Hematopoietic multipotent progenitor cell treated with erythropoietin and hydrocortisone succinate and interleukin-3 and kit ligand, for 4 days (in vitro differentiated cells): Measurements from ENCODE around the gene RFPL2.
"Not testable (repeated sequence)": the region's sequence is repeated elsewhere in the genome, so short reads cannot be mapped to it uniquely, and the experiment has no call there.

ENCODE experiments used
- DNase-seq: peaks from one replicate; pipeline ENCODE4 v3.0.0-alpha.2; 2015

Gene RFPL2

DNA sequence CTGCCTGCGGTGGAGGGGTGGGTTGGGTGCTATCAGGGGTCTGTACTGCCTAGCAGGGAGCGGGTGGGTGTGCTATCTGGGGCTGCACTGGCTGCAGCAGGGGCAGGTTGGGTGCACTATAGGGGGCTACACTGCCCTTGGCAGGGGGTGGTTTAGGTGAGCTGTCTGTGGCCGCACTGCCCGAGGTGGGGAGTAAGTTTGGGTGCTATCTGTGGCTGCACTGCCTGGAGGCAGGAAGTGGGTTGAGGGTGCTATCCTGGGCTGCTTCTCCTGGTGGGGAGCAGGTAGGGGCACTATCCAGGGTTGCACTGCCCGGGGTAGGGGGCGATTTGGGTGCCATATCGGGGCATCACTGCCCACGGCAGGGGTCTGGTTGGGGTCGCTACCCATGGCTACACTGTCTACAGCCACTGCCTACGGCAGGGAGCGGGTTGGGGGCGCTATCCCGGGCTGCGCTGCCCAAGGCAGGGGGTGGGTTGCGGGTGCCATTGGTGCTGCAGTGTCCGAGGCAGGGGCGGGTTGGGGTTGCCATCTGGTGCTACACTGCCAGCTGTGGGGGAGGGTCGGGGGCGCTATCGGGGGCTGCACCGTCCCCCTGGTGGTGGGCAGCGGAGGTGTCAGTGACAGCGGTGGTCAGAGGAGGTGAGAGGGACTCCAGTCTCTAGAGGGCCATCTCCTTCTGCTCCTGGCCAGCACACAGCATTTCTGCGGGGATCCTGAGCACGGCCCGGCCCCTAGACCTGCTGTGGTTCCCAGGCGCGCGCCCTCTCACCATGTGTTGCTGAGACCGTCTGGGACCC lies 1.3 kb upstream of the RFPL2 start:
- DNase-seq: no peak

DNA sequence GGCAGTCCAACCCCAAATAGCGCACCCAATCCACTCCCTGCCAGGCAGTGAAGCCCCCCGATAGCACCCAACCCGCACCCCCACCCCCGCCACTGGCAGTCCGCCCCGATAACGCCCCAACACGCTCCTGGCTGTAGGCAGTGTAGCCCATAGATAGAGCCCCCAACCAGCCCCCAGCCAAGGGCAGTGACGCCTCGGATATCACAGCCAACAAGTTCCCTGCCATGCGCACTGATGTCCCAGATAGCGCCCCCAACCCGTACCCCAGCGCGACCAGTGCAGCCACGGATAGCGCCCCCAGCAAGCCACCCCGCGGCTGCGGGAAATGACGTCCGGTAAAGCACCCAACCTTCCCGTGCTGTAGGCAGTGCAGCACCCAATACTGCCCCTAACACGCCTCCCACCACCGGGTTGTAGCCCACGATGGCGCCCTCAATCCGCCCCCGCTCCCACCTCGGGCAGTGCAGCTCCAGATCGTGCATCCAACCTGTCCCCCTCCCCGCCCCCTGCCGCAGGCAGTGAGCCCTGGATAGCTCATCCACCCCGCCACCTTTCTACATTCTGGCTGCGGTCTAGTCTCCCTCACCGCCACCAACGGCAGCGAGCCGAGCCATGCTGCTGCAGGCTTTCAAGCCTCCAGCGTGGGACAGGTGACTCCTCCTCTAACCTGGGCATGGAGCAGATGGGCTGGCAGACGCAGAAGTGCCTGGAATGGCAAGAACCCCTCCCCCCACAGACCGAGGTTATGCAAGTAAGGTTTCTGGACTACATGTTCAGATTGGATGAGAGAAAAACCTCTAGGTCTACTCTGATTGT lies 625 bp downstream of the RFPL2 start:
- DNase-seq: peak; percentile 6

DNA sequence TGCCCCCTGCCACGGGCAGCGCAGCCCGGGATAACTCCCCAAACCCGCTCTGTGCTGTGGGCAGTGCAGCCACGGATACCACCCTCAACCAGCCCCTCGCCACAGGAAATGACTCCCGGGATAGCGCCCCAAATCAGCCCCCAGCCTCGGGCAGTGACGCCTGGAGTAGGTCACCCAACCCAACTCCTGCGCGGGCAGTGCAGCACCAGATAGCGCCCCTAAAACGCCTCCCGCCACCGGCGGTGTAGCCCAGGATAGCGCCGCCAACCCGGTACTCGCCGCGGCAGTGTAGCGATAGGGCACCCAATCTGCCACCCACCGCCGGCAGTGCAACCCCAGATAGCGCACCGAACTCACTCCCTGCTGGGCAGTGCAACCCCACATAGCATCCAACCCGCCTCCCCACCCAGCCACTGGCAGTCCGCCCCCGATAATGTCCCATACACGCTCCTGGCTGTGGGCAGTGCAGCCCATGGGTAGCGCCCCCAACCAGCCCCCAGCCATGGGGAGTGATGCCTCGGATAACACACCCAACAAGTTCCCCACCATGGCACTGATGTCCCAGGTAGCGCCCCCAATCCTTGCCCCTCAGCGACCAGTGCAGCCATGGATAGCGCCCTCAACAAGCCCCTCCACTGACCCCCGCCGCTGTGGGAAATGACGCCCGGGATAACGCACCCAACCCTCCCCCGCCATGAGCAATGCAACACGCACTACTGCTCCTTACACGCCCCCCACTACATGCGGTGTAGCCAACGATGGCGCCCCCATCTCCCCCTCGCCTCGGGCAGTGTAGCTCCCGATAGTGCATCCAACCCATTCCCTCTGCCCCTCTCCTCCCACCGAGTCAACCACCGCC lies 1.5 kb downstream of the RFPL2 start:
- DNase-seq: peak; percentile 71

DNA sequence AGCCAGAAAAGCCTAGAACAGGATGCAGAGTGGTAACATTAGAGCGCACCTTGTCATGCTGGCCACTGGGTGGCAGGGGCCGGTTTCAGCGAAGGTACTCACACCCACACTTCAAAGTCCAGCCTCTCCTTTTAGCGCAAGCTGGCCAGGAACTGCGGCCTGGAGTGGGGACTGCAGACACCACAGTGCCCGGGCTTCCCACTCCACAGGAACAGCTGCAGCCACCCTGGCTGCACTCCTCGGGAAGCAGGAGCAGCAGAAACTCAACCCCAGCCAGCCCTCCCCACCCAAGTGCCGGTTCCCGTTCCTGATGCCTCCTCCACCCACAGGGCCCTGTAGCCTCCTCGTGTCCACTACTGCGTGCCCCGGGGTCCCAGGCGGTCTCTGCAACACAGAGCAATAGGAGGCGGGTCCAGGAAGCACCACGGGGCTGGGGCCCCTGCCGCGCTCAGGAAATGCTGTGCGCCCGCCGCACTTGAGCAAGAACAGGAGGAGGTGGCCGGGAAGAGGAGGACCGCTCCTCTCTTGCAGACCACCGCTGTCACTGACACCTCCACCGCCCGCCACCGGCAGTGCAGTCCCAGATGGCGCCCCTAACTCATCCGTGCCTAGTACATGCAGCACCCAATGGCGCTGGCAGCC lies 2.2 kb downstream of the RFPL2 start:
- peak; percentile 69 for DNase-seq

DNA sequence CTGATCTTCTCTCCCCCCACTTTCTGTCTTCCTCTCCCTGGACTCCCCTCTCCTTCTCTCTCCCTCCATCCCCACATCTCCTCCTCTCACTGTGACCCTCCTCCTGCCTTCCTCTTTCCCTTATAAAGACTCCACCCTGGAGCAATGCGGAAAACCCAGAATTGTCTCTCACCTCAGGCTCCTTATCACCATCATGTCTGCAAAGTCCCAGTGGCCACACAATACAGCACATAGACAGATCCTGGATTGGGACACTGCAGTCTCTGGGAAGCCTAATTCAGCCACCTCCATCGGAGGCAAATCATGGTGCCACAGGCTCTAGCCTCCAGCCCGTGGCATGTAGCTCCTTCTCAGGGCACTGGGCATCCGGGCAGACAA lies 2.7 kb downstream of the RFPL2 start:
- no peak for DNase-seq

DNA sequence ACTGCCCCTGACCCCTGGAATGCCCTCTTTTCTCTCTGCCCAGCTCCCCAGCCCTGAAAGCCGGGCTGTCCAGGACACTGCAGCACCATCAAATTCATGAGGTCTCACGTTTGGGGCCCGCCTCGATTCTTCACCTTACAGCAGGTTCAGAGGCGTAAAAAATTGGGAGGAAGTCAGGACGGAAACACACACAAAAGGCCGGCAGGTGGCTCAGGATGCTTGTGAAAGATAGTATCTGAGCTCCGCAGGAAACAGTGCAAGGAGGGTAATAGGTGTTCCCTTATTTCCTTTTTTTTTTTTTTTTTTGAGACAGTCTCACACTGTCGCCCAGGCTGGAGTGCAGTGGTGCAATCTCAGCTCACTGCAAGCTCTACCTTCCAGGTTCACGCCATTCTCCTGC lies 4.1 kb downstream of the RFPL2 start:
- DNase-seq: no peak

DNA sequence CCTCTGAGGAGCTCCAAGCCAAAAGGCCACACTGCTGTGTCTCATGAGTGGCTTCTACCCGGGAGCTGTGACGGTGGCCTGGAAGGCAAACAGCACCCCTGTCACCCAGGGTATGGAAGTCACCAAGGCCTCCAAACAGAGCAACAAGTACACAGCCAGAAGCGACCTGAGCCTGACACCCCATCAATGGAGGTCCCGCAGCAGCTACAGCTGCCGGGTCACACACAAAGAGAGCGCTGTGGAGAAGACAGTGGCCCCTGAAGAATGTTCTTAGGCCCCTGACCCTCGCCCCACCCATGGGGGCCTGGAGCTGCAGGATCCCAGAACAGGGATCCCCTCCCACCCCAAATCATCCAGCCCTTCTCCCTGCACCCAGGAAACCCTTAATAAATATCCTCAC lies 4.9 kb downstream of the RFPL2 start:
- DNase-seq: no peak

DNA sequence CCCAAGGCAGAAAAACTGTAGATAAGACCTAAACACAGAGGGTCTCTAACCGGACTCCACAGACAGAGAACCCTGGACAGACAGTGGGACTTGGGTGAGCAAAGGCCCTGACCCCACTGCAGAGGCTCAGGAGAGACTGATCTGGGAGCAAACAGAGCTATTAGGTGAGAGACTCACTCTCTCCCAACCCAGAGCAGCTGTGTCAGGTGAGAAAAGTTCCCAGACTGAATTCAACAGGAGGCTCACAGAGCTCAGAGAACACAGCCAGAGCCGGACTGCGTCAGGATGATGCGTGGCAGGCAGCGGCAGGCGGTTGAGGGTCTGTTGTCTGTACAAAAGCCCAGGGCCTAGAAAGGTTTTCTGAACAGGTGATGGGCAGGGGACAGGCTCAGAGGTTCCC lies 5.5 kb downstream of the RFPL2 start:
- no peak for DNase-seq

DNA sequence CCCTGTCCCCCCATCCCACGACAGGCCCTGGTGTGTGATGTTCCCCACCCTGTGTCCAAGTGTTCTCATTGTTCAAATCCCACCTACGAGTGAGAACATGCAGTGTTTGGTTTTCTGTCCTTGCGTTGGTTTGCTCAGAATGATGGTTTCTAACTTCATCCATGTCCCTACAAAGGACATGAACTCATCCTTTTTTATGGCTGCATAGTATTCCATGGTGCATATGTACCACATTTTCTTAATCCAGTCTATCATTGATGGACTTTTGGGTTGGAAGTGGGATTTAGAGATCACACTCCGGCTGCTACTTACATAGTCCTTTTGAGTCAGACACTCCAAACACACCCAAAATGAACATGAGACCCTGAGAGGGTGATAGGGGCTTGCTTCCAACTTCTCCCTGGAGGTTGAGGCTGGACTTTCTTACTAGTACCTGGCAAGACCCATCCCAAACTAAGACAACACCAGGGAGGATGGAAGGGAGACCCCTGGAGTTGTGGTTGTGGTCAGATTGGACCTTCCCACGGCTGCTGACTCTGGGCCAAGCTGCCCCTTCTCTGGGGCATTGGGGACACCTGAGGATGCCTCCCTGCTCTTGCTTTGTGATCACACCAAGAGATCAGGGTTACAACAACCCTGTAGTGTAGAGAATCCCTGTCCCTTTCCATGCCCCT lies 7.2 kb downstream of the RFPL2 start:
- not testable (repeated sequence) for DNase-seq

DNA sequence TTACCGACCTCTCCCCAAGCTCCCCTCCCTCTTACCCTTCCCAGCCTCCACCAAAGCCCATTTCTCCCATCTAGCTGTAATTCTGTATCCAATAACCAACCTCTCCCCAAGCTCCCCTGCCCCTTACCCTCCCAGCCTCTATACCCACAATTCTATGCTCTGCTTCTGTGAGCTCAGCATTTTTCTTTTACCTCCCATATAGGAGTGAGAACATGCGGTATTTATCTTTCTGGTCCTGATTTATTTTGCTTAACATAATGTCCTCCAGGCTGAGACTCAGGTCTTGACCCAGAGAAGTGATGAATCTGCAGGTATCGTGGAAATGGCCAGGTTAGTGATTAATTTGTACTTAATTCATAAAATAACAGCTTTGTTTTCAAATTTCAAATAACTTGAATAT lies 9.0 kb downstream of the RFPL2 start:
- DNase-seq: not testable (repeated sequence)

DNA sequence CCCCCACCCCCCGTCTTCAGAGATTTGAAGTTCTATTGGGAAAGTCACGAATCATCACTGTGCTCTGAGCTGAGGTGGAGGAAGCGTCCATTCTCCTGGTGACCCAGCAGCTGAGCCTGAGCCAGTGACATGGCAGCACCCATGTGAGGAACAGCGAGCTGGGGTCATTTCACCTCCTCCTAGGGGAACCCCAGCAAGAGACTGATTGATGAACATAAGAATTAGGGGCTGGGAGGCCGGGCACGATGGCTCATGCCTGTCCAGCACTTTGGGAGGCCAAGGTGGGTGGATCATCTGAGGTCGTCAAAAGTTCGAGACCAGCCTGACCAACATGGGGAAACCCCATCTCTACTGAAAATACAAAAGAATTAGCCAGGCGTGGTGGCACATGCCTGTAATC lies 11.5 kb downstream of the RFPL2 start:
- DNase-seq: not testable (repeated sequence)

DNA sequence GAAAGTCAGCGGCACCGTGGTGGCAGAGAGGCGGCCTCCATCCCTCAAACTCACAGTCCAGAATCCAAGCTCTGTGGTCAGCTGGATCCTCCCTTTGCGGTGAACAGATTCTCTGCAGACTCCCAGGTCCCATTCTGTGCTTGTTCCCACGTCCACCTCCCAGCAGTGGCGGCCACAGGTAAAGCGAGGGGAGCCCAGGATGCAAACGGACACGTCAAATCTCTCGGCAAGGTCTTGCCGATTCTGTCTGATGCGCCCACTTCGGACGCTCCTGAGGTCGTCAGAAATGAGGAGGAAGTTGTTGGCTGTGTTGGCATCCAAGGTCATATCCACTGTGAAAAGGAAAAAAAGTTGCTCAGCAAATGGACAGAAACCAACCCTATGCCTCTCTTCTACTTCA lies 13.9 kb downstream of the RFPL2 start:
- not testable (repeated sequence) for DNase-seq

DNA sequence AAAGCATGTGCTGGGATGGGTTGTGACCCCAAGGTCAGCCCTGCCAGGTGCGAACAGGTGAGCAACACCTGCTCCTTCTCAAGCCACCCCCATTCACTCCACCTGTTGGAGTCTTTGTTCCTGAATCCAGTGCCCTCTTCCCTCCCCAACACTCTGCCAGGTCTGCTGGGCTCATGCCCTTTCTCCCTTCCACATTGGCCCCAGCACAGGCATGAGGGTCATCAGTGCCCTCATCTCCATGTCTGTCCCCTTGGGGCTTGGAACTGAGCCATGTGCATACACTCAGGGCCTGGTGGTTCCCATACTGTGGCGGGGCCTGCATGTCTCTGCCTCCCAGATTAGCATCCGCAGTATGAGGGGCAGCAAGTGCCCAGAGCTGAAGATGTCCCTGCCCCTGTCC lies 19.1 kb downstream of the RFPL2 start:
- no peak for DNase-seq

DNA sequence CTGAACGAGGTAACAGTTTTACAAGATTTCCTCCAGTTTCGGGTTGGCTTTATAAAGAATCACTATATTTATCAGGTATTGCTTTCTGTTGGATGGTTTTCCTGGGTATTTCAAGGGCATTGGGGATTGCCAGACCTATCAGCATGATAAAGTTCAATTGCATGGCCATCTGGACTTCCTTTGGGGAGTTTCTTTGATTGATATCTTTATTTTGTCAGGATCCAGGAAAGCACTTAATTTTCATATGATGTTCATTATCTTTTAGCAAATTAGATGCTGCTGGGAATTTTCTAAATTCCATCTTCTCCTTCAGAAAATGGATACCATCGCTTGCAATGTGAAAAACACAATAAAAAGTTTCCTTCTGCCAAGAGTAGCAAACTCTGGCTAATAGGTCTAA lies 21.2 kb downstream of the RFPL2 start:
- DNase-seq: no peak

DNA sequence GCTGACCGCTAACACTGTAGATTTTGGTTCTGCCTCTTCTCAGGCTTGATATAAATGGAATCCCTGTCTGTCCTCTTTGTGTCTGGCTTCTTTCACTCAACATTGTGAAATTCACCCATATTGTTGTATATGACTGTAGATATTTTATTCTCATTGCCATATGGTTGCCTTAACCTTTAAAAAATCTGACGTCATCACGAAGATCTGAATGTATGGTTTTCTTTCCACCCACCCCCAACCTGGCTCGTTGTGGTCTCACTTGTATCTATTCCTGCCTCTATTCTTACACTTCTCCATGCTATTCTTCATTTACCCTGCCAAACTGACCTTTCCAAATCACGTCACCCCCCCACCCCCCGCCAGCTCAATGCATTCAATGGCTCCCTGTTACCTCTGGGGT lies 23.8 kb downstream of the RFPL2 start:
- no peak for DNase-seq

DNA sequence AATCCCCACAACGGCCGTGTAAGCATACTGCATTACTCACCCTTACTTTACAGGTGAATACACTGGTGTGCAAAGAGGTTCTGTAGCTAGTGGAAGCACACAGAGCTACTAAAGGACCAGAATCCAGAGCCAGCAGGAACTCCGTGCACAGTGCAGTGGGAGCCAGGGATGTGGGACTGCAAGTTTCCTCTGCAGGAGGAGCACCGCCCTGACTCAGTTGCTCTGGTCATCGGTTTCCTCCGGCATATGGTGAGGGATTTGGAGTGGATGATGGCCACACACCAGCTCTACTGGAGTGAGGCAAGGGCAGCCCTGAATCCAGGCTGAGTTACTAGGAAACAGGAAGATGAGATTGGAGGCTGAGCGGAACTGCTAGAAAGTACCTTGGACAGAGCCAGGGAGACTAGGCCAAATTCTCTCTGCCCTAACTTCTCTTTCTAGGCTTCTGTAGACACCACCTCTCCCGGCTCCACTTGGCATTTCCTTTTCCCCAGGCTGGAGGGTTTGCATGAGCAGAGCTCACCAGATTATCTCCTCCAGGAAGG lies 27.6 kb downstream of the RFPL2 start:
- peak; percentile 13 for DNase-seq

DNA sequence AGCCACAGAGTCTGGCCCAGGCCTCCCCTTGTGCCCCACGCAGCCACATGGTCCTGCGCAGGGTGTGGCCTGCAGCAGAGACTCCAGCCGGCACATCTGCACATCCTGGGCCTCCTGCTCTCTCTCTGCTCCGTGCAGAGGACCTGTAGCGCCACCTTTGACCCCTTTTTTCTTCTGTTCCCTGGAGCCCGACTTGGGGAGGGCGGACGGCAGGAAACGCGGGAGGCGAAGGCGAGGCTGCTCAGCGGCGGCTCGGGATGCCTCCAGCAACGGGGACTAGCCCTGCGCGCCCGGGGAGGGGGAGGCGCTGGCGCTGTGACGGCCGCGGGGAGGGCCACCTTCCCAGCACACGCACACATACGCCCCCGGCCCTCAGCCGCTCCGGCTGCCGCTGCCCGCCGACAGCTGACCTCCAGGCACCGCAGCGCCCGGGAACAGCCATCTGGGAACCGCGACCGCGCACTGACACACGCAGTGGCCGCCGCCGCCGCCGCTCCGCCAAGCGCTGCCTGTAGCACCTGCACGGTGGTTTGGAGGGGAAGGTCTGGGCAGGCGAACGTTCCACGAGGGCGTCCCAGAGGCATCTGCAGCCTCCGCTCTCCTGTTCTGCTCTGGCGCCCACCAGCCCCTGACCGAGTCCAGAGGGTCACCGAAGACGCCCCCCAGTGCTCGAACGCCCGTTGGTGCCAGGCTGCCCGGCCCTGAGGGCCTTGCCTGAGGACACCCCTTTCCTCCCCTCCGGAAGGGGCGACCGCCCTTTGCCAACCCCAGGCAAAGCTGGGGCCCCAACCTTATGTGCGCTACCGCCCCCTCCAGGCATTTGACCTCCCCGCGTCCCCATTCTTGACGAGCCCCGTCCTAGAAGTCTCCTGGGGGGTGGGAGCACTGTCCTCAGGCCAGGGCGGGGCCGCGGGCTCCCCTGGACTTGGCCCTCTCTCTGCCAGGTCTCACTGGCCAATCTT lies 28.9 kb downstream of the RFPL2 start:
- no peak for DNase-seq

DNA sequence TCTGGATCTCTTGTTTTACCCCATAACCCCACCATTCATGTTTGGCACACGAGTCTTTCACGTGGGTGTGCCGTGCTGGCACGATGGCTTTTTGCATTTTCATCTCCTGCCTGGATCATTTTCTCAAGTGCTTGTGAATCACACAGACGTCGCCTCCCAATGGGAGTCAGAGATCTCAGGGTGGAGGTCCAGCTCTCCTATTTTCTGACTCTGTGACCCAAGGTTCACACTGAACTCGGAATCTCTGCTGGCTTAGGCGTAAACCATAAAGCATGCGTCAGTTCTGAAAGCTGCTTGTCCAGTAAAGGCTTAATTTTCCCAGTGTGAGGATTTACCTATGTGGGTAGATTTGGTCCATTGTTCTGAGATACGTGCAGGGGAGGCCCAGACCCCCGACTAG lies 29.8 kb downstream of the RFPL2 start:
- no peak for DNase-seq

DNA sequence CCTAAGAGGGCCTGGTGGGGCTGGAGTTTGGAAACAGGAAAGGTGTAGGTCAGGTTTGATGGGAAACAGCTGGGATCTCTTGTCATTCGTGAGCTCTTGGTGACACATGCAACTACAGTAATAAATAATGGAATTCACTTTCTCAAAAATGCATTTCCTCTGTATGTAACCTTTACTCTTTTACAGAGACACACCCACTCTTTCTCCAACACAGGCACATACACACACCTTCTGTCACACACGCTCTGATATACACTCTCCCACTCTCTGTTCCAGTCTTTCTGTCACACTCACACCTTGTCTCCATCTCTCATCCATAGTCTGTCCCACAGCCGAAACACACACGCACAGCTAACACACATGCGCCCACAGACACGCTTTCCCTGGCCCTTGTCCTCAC lies 39.2 kb downstream of the RFPL2 start:
- no peak for DNase-seq

DNA sequence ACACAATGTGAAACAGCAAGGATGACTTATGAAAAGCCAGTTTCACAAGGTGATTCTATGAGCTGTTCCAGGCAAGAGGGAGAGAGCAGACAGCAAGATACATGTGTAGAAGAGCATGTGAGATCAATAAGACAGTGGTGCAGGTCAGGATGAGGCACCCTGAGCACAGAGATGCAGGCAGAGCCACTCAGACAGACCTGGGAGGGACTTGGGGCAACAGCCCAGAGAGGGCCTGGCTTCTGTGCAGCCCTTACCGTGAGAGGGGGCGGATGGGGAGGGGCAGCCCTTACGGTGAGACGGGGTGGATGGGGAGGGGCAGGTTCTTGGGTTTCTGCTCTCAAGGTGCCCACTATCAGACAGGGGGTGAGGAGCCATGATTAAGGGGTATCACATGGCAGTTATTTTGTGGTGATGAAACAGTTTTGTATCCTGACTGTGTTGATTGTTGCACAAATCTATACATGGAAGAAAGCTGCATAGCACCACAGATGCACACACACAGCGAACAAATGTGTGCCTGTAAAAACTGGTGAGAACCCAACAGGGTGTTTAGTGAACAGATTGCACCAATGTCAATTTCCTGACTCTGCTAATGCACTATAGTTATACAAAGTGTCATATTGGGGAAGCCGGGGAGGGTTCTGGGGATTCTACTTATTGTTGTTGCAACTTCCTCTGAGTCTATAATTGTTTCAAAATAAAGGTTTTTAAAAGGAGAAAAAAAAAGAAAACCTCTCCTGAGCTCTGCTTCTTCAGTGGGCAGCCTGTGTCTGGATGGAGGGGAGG lies 40.6 kb downstream of the RFPL2 start:
- DNase-seq: peak; percentile 57
